SU-DHL-6 (cell line): ENCODE measurements around the gene TMPRSS2.

Experiments
- CTCF ChIP-seq: fragments of 200-600 bp; sonication (generic); IDR thresholded peaks from one replicate; pipeline ENCODE4 v1.5.1; 2017; ENCODE audit warnings: antibody characterized with exemption, mild to moderate bottlenecking, low read length, moderate library complexity; ENCODE audit not compliant: insufficient read depth, poor library complexity, severe bottlenecking
- EZH2phosphoT487 ChIP-seq: fragments of 200-600 bp; sonication (generic), shearing (Covaris generic); conservative IDR thresholded peaks from 2 replicates; pipeline ENCODE4 v1.6.1; 2018; ENCODE audit warnings: mild to moderate bottlenecking, antibody characterized with exemption, low read length, moderate library complexity, mixed read lengths

GRCh38 chr21:41552254-41552653 is 44.3 kb upstream of the TMPRSS2 start:
- no peak for TF ChIP-seq CTCF
- TF ChIP-seq EZH2phosphoT487 = no peak
